Caco-2 (cell line): Measurements from ENCODE around the gene PRKCSH. TPM values are rescaled to one million over a fixed set of nuclear protein-coding genes. Genes with fewer than 3 reads are reported as not detected.

Experiments used
- BruUV-seq: library from RNA; stranded (reverse); fragments of 400-500 nt; replicated peaks from 2 replicates; lab custom pipeline; 2021; lab: Mats Ljungman, UMichigan
- CTCF ChIA-PET: fragments of 300-600 bp; sonication (Branson Sonifier 250); formaldehyde crosslinking; loops from one replicate; lab custom pipeline; 2022; ENCODE audit warnings: antibody characterized with exemption; lab: Charles Lee
- POLR2A ChIA-PET: fragments of 300-600 bp; sonication (Branson Sonifier 250); formaldehyde crosslinking; loops from one replicate; lab custom pipeline; 2022; ENCODE audit warnings: antibody characterized with exemption; lab: Charles Lee
- DNase-seq, 2 experiments: peaks; one replicate each; pipeline versions ENCODE4 v3.0.0 to v3.0.0-alpha.2; 2020 to 2022
- H3K27me3 ChIP-seq: replicated peaks from 2 replicates; pipeline ENCODE4 v1.6.0; 2011; ENCODE audit warnings: low read length; ENCODE audit not compliant: control insufficient read depth, insufficient read depth
- H3K36me3 ChIP-seq: 2 replicates; pipeline ENCODE4 v1.5.1; 2011; ENCODE audit warnings: low read length; ENCODE audit not compliant: control insufficient read depth, insufficient read depth
- H3K4me1 ChIP-seq: fragments of 250-450 bp; sonication (Bioruptor Pico); 2 replicates; pipeline ENCODE4 v1.5.1; 2020; ENCODE audit warnings: mild to moderate bottlenecking
- H3K4me3 ChIP-seq: 2 replicates; pipeline ENCODE4 v1.5.1; 2011; ENCODE audit warnings: low read depth, mild to moderate bottlenecking, control low read depth, low read length
- H3K9me3 ChIP-seq: fragments of 250-450 bp; sonication (Bioruptor Pico); 2 replicates; pipeline ENCODE4 v1.5.1; 2020; ENCODE audit warnings: mild to moderate bottlenecking, moderate library complexity
- H3K27ac Mint-ChIP-seq: one replicate; pipeline ENCODE4 v1.8.0; 2022; ENCODE audit warnings: mixed read lengths; ENCODE audit not compliant: unreplicated experiment
- H3K27me3 Mint-ChIP-seq: one replicate; pipeline ENCODE4 v1.8.0; 2022; ENCODE audit warnings: mixed read lengths; ENCODE audit not compliant: insufficient read depth, unreplicated experiment
- H3K36me3 Mint-ChIP-seq: one replicate; pipeline ENCODE4 v1.8.0; 2022; ENCODE audit warnings: mild to moderate bottlenecking, mixed read lengths; ENCODE audit not compliant: insufficient read depth, unreplicated experiment
- H3K4me1 Mint-ChIP-seq: one replicate; pipeline ENCODE4 v1.8.0; 2022; ENCODE audit warnings: low read depth, mixed read lengths; ENCODE audit not compliant: unreplicated experiment
- H3K4me3 Mint-ChIP-seq: one replicate; pipeline ENCODE4 v1.8.0; 2022; ENCODE audit warnings: mild to moderate bottlenecking, moderate library complexity, mixed read lengths; ENCODE audit not compliant: unreplicated experiment
- H3K9me3 Mint-ChIP-seq: one replicate; pipeline ENCODE4 v1.8.0; 2022; ENCODE audit warnings: mixed read lengths; ENCODE audit not compliant: unreplicated experiment
- CTCF ChIP-seq, 2 experiments: fragments of 200-600 bp in 1 of 2; IDR thresholded peaks; 1 replicate in 1 of 2; 2 replicates in 1 of 2; pipeline versions ENCODE4 v1.5.1 to v1.8.0; 2011 to 2022; ENCODE audit warnings: antibody characterized with exemption in 1 of 2, control low read depth in 1 of 2, inconsistent platforms in 1 of 2, low read depth in 1 of 2, low read length in 1 of 2, mild to moderate bottlenecking in 1 of 2, moderate library complexity in 1 of 2; ENCODE audit not compliant: insufficient read depth in 1 of 2, severe bottlenecking in 1 of 2, unreplicated experiment in 1 of 2
- intact Hi-C: fragments of 100-400 bp; cut with micrococcal nuclease; formaldehyde crosslinking; loops from one replicate; pipeline ENCODE4 v1.10.0; 2022; ENCODE audit not compliant: unreplicated experiment
- total RNA-seq: library from RNA; stranded (reverse); gene quantifications from 2 replicates; pipeline ENCODE4 v1.2.3, GENCODE V29; 2022

PRKCSH gene
- total RNA-seq, 1 experiment from 2014 or later = 456 TPM

DNA sequence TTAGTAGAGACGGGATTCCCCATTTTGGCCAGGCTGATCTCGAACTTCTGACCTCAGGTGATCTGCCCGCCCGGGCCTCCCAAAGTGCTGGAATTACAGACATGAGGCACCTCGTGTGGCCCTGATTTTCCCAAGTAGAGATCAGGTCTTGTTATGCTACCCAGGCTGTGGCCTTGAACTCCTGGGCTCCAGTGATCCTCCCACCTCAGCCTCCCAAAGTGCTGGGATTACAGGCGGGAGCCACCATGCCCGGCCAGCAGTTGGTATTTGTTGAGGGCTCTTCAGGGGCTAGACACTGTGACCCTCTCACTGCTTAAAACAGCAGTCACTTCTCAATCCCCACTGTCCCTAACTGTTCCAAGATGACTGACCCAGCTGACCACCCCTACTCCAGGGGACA, 53.9 kb downstream of the PRKCSH start:
- BruUV-seq = no TSS peak
- no peaks in the 10 kb centered on the region for H3K27me3 Mint-ChIP-seq
- TF ChIP-seq CTCF (IDR thresholded peaks at IDR 0.05; ENCODE audit: insufficient read depth in 1 of 2, low read depth in 1 of 2, low read length in 1 of 2, severe bottlenecking in 1 of 2, unreplicated experiment in 1 of 2) = no peak

DNA sequence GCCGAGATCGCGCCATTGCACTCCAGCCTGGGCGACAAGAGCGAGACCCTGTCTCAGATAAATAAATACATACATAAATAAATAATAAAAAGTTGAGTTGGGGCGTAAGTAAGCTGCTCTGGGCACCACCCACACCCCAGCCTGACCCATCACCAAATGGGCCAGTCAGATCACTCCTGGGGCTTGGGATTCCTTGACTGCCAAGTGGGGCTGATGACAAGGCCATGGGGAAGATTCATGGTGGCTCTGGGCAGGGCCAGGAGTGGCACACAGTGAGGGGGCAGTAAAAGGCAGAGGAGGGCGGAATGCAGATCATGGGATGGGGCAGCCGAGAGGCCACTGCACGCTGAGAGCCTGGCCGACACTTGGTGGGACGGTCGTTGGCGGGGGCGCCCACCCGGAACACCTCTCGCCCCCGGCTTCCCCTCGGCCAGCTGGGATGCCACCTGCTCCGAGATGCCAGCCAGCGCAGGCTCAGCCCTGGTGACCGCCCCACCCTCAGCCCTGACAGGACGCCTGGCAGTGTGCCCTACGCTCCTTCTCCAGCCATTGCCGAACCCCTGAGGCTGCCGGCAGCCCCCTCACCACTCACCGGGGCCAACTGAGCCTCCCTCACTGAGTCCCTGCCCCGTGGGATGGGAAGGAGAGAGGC, 59.3 kb downstream of the PRKCSH start:
- H3K27me3 Mint-ChIP-seq = no peaks in the 10 kb centered on the region
- DNase-seq = no peak
- no peaks in the 10 kb centered on the region for H3K9me3 Mint-ChIP-seq
- no peaks in the 10 kb centered on the region for H3K9me3 ChIP-seq
- H3K4me1 Mint-ChIP-seq = peaks cover 8% of the 10 kb centered on the region
- CTCF ChIA-PET = interaction anchor here (0.6 kb wide), 1 partner anchor 23 kb away, joined by 4 read pairs; no protein-coding TSS in a partner anchor
- H3K36me3 Mint-ChIP-seq = peaks cover 14% of the 10 kb centered on the region
- intact Hi-C loops = no loop called here
- no peak overlapping the region for H3K4me3 ChIP-seq
- POLR2A ChIA-PET = no interaction called here
- H3K4me1 ChIP-seq = peaks cover 12% of the 10 kb centered on the region
- no peak for TF ChIP-seq CTCF (IDR thresholded peaks at IDR 0.05; ENCODE audit: insufficient read depth in 1 of 2, low read depth in 1 of 2, low read length in 1 of 2, severe bottlenecking in 1 of 2, unreplicated experiment in 1 of 2)
- H3K27ac Mint-ChIP-seq = no peak overlapping the region
- no peak overlapping the region for H3K4me3 Mint-ChIP-seq
- H3K27me3 ChIP-seq = no peaks in the 10 kb centered on the region
- BruUV-seq = no TSS peak
- no peaks in the 10 kb centered on the region; the same call in 1 of the 2 replicates for H3K36me3 ChIP-seq

More for the DNA sequence above, 53.9 kb downstream of the PRKCSH start:
- Mint-ChIP-seq H3K9me3 (no peaks in the 10 kb centered on the region), H3K4me3 (no peak overlapping the region), H3K36me3 (peaks cover 13% of the 10 kb centered on the region), H3K4me1 (peaks cover 8% of the 10 kb centered on the region), H3K27ac (no peak overlapping the region)
- intact Hi-C loops = no loop called here
- Histone ChIP-seq H3K4me3 (no peak overlapping the region), H3K9me3 (no peaks in the 10 kb centered on the region), H3K27me3 (no peaks in the 10 kb centered on the region), H3K4me1 (peaks cover 13% of the 10 kb centered on the region), H3K36me3 (no peaks in the 10 kb centered on the region)
- no peak for DNase-seq
- CTCF ChIA-PET = no interaction called here
- POLR2A ChIA-PET = no interaction called here

DNA sequence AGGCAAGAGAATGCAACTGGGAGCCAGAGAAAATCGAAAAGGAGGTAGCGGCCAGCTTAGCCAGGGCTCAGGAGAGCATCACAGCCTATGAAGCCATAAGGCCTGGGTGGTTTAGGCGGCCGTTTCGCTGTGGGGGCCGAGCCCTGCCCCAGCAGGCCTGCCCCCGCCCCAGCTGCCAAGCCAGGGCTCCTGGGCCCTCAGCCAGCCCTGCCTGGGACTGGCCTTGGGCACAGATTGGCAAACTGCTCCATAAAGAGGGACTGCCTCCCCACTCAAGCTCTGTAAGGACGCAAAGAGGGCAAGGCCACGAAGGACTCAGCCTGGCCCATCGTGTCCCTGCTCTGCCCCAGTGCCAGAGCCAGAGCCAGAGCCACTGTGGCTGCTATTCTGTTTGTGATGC, 60.0 kb downstream of the PRKCSH start:
- Histone ChIP-seq H3K4me1 (peaks cover 5% of the 10 kb centered on the region; the same call in 1 of the 2 replicates), H3K9me3 (no peaks in the 10 kb centered on the region), H3K27me3 (no peaks in the 10 kb centered on the region), H3K4me3 (no peak overlapping the region), H3K36me3 (no peaks in the 10 kb centered on the region; the same call in 1 of the 2 replicates)
- CTCF ChIA-PET = no interaction called here
- H3K36me3 Mint-ChIP-seq = peaks cover 14% of the 10 kb centered on the region
- peaks cover 8% of the 10 kb centered on the region for H3K4me1 Mint-ChIP-seq
- intact Hi-C loops = no loop called here
- H3K9me3 Mint-ChIP-seq = no peaks in the 10 kb centered on the region
- POLR2A ChIA-PET = no interaction called here
- no peak for DNase-seq
- no TSS peak for BruUV-seq
- no peak overlapping the region for H3K27ac Mint-ChIP-seq
- no peak for TF ChIP-seq CTCF (IDR thresholded peaks at IDR 0.05; ENCODE audit: insufficient read depth in 1 of 2, low read depth in 1 of 2, low read length in 1 of 2, severe bottlenecking in 1 of 2, unreplicated experiment in 1 of 2)
- H3K27me3 Mint-ChIP-seq = no peaks in the 10 kb centered on the region
- H3K4me3 Mint-ChIP-seq = no peak overlapping the region
